T-helper 1 cell treated with Interleukin-12 subunit alpha and Interleukin-12 subunit beta and Interleukin-4 antibody, amounts not matched to agents 30 μg/mL and 1 μg/mL, for 36 hours (primary cell): ENCODE measurements around the gene CNNM3.
A peak's percentile ranks its signal among the peaks of the same experiment; 100 is the strongest.

Source experiments
- H3K27ac Mint-ChIP-seq: one replicate; pipeline ENCODE4 v1.8.0; 2021; ENCODE audit warnings: mild to moderate bottlenecking, mixed read lengths
- H3K27me3 Mint-ChIP-seq: one replicate; pipeline ENCODE4 v1.8.0; 2021; ENCODE audit warnings: low read depth, mixed read lengths
- H3K36me3 Mint-ChIP-seq: one replicate; pipeline ENCODE4 v1.8.0; 2021; ENCODE audit warnings: low read depth, mixed read lengths
- H3K4me1 Mint-ChIP-seq: one replicate; pipeline ENCODE4 v1.8.0; 2021; ENCODE audit warnings: low read depth, mixed read lengths
- H3K4me3 Mint-ChIP-seq: one replicate; pipeline ENCODE4 v1.8.0; 2021; ENCODE audit warnings: mild to moderate bottlenecking, moderate library complexity, mixed read lengths
- H3K9me3 Mint-ChIP-seq: one replicate; pipeline ENCODE4 v1.8.0; 2021; ENCODE audit warnings: mixed read lengths

The CNNM3 gene

GRCh38 chr2:96816127-96816835 is at the start of gene CNNM3:
Gene CNNM3 (plus strand): TSS chr2:96816268. CDS start chr2:96816278, 10 bp downstream.
- no peaks in the 10 kb centered on the region for H3K9me3 Mint-ChIP-seq
- H3K36me3 Mint-ChIP-seq, result peaks cover 18% of the 10 kb centered on the region
- peak within 1 kb of the TSS; percentile 84 for H3K4me3 Mint-ChIP-seq
- peaks cover 54% of the 10 kb centered on the region for H3K4me1 Mint-ChIP-seq
- peak within 1 kb of the TSS; percentile 67 for H3K27ac Mint-ChIP-seq
- H3K27me3 Mint-ChIP-seq, result no peaks in the 10 kb centered on the region

- Mint-ChIP-seq H3K4me1 (peaks cover 31% of the 10 kb centered on the region), H3K9me3 (no peaks in the 10 kb centered on the region), H3K27me3 (no peaks in the 10 kb centered on the region), H3K27ac (no peak overlapping the region), H3K36me3 (peaks cover 7% of the 10 kb centered on the region), H3K4me3 (no peak overlapping the region)
These were observed 48.8 kb upstream of the CNNM3 start for GRCh38 chr2:96767135-96767871.

- H3K36me3 Mint-ChIP-seq, result peaks cover 12% of the 10 kb centered on the region
- H3K27me3 Mint-ChIP-seq, result no peaks in the 10 kb centered on the region
- no peak overlapping the region for H3K4me3 Mint-ChIP-seq
- H3K9me3 Mint-ChIP-seq, result no peaks in the 10 kb centered on the region
- no peak overlapping the region for H3K27ac Mint-ChIP-seq
- peaks cover 31% of the 10 kb centered on the region for H3K4me1 Mint-ChIP-seq
These were observed 47.9 kb upstream of the CNNM3 start for GRCh38 chr2:96768083-96768561.

GRCh38 chr2:96769814-96770213 is 46.3 kb upstream of the CNNM3 start:
- peaks cover 12% of the 10 kb centered on the region for H3K36me3 Mint-ChIP-seq
- no peak overlapping the region for H3K4me3 Mint-ChIP-seq
- no peaks in the 10 kb centered on the region for H3K27me3 Mint-ChIP-seq
- H3K4me1 Mint-ChIP-seq, result peaks cover 22% of the 10 kb centered on the region
- no peaks in the 10 kb centered on the region for H3K9me3 Mint-ChIP-seq
- no peak overlapping the region for H3K27ac Mint-ChIP-seq

GRCh38 chr2:96770442-96771202 is 45.4 kb upstream of the CNNM3 start:
- peaks cover 27% of the 10 kb centered on the region for H3K4me1 Mint-ChIP-seq

GRCh38 chr2:96771796-96772618 is 44.1 kb upstream of the CNNM3 start:
- H3K27me3 Mint-ChIP-seq, result no peaks in the 10 kb centered on the region
- no peak overlapping the region for H3K27ac Mint-ChIP-seq
- H3K4me3 Mint-ChIP-seq, result peak overlapping the region; percentile 53
- peaks cover 24% of the 10 kb centered on the region for H3K4me1 Mint-ChIP-seq
- H3K9me3 Mint-ChIP-seq, result no peaks in the 10 kb centered on the region
- peaks cover 8% of the 10 kb centered on the region for H3K36me3 Mint-ChIP-seq

More at GRCh38 chr2:96770442-96771202, 45.4 kb upstream of the CNNM3 start:
- H3K27me3 Mint-ChIP-seq, result no peaks in the 10 kb centered on the region
- H3K36me3 Mint-ChIP-seq, result peaks cover 12% of the 10 kb centered on the region
- no peak overlapping the region for H3K4me3 Mint-ChIP-seq
- H3K9me3 Mint-ChIP-seq, result no peaks in the 10 kb centered on the region
- H3K27ac Mint-ChIP-seq, result no peak overlapping the region

- no peaks in the 10 kb centered on the region for H3K27me3 Mint-ChIP-seq
- H3K4me1 Mint-ChIP-seq, result peaks cover 24% of the 10 kb centered on the region
- no peaks in the 10 kb centered on the region for H3K9me3 Mint-ChIP-seq
- peaks cover 8% of the 10 kb centered on the region for H3K36me3 Mint-ChIP-seq
- H3K27ac Mint-ChIP-seq, result peak overlapping the region; percentile 45
- no peak overlapping the region for H3K4me3 Mint-ChIP-seq
These were observed 43.0 kb upstream of the CNNM3 start for GRCh38 chr2:96772903-96773671.

GRCh38 chr2:96773922-96774321 is 42.1 kb upstream of the CNNM3 start:
- peak overlapping the region; percentile 90 for H3K27ac Mint-ChIP-seq

GRCh38 chr2:96775160-96775559 is 40.9 kb upstream of the CNNM3 start:
- Mint-ChIP-seq H3K27me3 (no peaks in the 10 kb centered on the region), H3K9me3 (no peaks in the 10 kb centered on the region), H3K4me1 (peaks cover 22% of the 10 kb centered on the region), H3K27ac (no peak overlapping the region), H3K36me3 (peaks cover 8% of the 10 kb centered on the region), H3K4me3 (no peak overlapping the region)

More at GRCh38 chr2:96773922-96774321, 42.1 kb upstream of the CNNM3 start:
- H3K4me3 Mint-ChIP-seq, result peak overlapping the region; percentile 81
- peaks cover 22% of the 10 kb centered on the region for H3K4me1 Mint-ChIP-seq
- H3K36me3 Mint-ChIP-seq, result peaks cover 8% of the 10 kb centered on the region
- no peaks in the 10 kb centered on the region for H3K9me3 Mint-ChIP-seq
- H3K27me3 Mint-ChIP-seq, result no peaks in the 10 kb centered on the region

GRCh38 chr2:96783388-96783787 is 32.7 kb upstream of the CNNM3 start:
- no peaks in the 10 kb centered on the region for H3K27me3 Mint-ChIP-seq
- H3K4me3 Mint-ChIP-seq, result no peak overlapping the region
- H3K9me3 Mint-ChIP-seq, result no peaks in the 10 kb centered on the region
- H3K27ac Mint-ChIP-seq, result no peak overlapping the region
- peaks cover 1% of the 10 kb centered on the region for H3K36me3 Mint-ChIP-seq
- no peaks in the 10 kb centered on the region for H3K4me1 Mint-ChIP-seq

- Mint-ChIP-seq H3K4me1 (no peaks in the 10 kb centered on the region), H3K4me3 (no peak overlapping the region), H3K27me3 (no peaks in the 10 kb centered on the region), H3K27ac (no peak overlapping the region), H3K9me3 (no peaks in the 10 kb centered on the region), H3K36me3 (peaks cover 1% of the 10 kb centered on the region)
These were observed 28.7 kb upstream of the CNNM3 start for GRCh38 chr2:96787411-96787810.

- no peaks in the 10 kb centered on the region for H3K9me3 Mint-ChIP-seq
- H3K27me3 Mint-ChIP-seq, result no peaks in the 10 kb centered on the region
- peaks cover 1% of the 10 kb centered on the region for H3K36me3 Mint-ChIP-seq
- H3K4me1 Mint-ChIP-seq, result no peaks in the 10 kb centered on the region
- no peak overlapping the region for H3K27ac Mint-ChIP-seq
- no peak overlapping the region for H3K4me3 Mint-ChIP-seq
These were observed 27.4 kb upstream of the CNNM3 start for GRCh38 chr2:96788442-96789244.

GRCh38 chr2:96789245-96789617 is 26.8 kb upstream of the CNNM3 start:
- no peaks in the 10 kb centered on the region for H3K4me1 Mint-ChIP-seq

More at GRCh38 chr2:96789245-96789617, 26.8 kb upstream of the CNNM3 start:
- no peak overlapping the region for H3K4me3 Mint-ChIP-seq
- peaks cover 1% of the 10 kb centered on the region for H3K36me3 Mint-ChIP-seq
- H3K27ac Mint-ChIP-seq, result no peak overlapping the region
- no peaks in the 10 kb centered on the region for H3K27me3 Mint-ChIP-seq
- no peaks in the 10 kb centered on the region for H3K9me3 Mint-ChIP-seq
